GM18951 (cell line): ENCODE data around the gene GAGE1.

Experiments
- POLR2A ChIP-seq: IDR thresholded peaks from 4 replicates; pipeline ENCODE4 v1.6.1; 2011; ENCODE audit warnings: mild to moderate bottlenecking; ENCODE audit not compliant: insufficient read length, insufficient read depth; ENCODE audit errors: extremely low read depth
- in situ Hi-C: fragments of 300-500 bp; cut with MboI; formaldehyde crosslinking; loops from one replicate; pipeline ENCODE4 v1.12.0; 2022; ENCODE audit warnings: low sequenced_read_pairs, mixed read lengths, inconsistent platforms; ENCODE audit not compliant: unreplicated experiment

The GAGE1 gene

DNA sequence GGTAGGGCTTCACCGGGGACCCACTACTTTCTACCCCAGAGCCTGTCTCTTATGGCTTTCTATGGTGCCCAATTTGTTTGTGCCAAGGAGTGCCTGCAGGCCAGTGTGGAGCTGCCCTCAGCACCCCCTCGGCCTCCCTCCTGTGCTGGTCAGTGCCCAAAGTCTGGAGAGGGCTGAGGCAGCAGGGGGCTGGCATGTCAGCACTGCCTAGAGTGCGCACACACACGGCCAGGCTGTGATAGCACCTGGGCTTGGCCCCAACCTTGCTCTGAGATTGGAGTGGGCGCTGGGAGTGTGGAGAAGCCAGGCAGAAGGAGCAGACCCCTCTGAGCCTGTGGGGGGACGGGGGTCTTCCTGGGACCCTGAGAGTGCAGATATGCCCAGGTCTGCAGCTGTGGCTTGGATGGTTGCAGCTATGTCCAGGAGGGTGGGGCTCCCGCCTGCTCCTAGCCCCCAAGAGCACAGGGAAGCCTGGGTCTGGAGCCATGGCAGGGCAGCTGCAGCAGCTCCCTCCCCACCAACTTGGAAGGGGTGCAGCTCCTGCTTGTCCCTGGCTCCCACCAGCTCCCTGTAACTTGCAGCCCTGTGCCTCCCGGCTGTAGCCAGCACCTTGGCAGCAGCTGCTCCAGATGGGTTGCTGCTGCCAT lies 46.3 kb downstream of the GAGE1 start:
- in situ Hi-C loops = loop anchor here (25.0 kb wide), 1 partner anchor 308 kb away; the partner anchor contains the start of gene GAGE13
- no peak for TF ChIP-seq POLR2A

DNA sequence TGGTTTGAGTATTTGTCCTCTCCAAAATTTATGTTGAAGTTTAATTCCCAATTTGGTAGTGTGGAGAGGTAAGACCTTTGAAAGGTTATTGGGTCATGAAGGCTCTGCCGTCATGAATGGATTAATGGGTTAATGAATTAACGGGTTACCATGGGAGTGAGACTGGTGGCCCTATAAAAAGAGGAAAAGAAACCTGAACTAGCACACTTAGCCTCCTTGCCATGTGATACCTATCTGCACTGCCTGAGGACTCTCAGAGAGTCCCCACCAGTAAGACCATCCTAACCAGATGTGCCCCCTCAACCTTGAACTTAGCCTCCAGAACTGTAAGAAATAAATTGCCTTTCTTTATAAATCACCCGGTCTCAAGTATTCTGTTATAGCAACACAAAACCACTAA lies 57.7 kb downstream of the GAGE1 start:
- no peak for TF ChIP-seq POLR2A
- in situ Hi-C loops = no loop called here
